ENCODE measurements around the gene INO80C. TPM values are rescaled to one million over a fixed set of nuclear protein-coding genes. Genes with fewer than 3 reads are reported as not detected.
A peak's percentile ranks its signal among the peaks of the same experiment; 100 is the strongest.

Gene INO80C
- polyA plus RNA-seq, 1 donor from 2014 or later = 28.2 TPM

DNA sequence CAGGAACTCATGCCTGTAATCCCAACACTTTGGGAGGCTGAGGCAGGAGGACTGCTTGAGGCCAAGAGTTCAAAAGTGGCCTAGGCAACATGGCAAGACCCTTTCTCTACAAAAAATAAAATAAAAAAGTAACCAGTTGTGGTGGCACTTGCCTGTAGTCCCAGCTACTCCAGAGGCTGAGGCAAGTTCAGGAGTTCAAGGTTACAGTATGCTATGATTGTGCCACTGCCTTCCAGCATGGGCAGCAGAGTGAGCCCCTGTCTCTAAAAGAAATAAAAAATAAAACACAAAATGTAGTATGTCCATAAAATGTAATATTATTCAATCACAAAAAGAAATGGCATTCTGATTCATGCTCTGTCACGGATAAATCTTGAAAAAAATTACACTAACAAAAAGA, 11.9 kb downstream of the INO80C start:
- Mint-ChIP-seq H3K9me3 (no peaks in the 10 kb centered on the region), H3K27ac (no peak overlapping the region), H3K27me3 (no peaks in the 10 kb centered on the region), H3K4me3 (peak overlapping the region in 1 of 4 donors; percentile 29), H3K36me3 (peaks cover 5% of the 10 kb centered on the region), H3K4me1 (peaks cover 2 to 4% (median 3%) of the 10 kb centered on the region in 3 donors)

DNA sequence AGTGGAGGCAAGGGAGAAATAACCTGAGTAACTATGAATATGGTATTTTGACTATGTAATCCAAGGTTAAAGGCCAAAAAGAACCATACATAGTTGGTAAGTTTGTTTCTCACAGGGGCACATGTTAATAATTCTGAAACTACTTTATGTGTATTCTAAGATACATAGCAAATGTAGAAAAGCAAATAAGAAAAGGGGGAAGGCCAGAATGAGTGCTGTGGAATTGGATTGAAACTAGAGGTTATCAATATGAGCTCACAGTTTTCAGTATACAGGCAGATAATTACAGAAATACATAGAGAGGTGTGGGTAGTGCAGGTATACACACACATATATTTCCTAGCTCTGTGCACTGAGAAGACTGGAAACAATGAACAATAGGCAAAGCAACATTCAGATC, 13.7 kb downstream of the INO80C start:
- Mint-ChIP-seq H3K9me3 (no peaks in the 10 kb centered on the region), H3K4me1 (peaks cover 4 to 12% (median 5%) of the 10 kb centered on the region in 3 donors), H3K4me3 (no peak overlapping the region), H3K27me3 (no peaks in the 10 kb centered on the region), H3K36me3 (no peaks in the 10 kb centered on the region), H3K27ac (no peak overlapping the region)

DNA sequence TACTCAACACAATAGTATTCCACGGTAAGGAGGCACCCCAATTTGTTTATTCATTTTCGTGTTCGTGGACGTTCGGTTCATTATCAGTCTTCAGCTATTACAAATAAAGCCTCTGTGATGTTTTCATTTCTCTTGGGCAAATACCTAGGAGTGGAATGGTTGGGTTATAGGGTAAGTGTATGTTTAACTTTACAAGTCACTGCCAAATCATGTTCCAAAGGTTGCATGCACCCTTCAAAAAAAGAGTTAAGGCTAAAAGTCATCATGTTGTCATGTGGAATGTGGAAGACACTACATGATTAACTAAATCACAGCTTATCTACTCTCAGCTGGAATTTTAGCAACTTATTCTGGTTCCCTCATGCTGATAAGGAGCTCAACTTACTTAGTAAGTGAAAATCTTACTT, 15.8 kb downstream of the INO80C start:
- no peaks in the 10 kb centered on the region for H3K27me3 Mint-ChIP-seq
- no peak overlapping the region for H3K27ac Mint-ChIP-seq
- H3K4me1 Mint-ChIP-seq = peaks cover 4 to 18% (median 7%) of the 10 kb centered on the region in 3 donors
- no peak overlapping the region for H3K4me3 Mint-ChIP-seq
- H3K9me3 Mint-ChIP-seq = no peaks in the 10 kb centered on the region
- H3K36me3 Mint-ChIP-seq = peaks cover 2% of the 10 kb centered on the region

DNA sequence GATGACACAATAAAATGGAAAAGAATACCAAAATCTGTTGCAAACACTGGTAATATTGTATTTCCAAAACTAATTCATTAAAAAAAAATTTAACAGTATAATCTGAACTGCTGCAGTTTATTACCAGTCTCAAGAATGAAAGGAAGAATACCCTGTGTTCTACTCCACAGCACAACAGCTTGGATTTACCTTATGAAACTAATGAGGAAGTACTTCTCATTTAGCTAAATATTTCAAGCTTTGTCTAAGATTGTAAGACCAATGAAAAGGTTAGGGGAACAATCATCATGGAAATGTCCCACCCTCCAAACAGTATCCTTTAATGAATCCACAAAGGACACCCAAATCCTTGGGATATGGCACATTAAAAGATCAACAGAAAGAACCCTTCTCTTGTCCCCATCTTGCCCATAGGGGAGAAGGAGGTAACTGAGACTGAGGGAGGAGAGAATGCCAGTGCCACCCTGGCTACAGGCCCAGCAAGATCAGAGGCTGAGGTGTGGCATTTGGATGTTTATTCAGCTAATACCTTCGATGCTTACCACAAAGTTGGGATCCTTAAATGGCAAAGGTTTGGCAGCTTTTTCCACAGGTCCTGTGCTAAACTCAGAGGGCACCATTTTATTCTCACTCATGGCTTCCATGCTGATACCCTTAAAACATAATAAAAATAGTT, 17.7 kb downstream of the INO80C start:
- H3K27me3 Mint-ChIP-seq = no peaks in the 10 kb centered on the region
- no peak overlapping the region for H3K27ac Mint-ChIP-seq

DNA sequence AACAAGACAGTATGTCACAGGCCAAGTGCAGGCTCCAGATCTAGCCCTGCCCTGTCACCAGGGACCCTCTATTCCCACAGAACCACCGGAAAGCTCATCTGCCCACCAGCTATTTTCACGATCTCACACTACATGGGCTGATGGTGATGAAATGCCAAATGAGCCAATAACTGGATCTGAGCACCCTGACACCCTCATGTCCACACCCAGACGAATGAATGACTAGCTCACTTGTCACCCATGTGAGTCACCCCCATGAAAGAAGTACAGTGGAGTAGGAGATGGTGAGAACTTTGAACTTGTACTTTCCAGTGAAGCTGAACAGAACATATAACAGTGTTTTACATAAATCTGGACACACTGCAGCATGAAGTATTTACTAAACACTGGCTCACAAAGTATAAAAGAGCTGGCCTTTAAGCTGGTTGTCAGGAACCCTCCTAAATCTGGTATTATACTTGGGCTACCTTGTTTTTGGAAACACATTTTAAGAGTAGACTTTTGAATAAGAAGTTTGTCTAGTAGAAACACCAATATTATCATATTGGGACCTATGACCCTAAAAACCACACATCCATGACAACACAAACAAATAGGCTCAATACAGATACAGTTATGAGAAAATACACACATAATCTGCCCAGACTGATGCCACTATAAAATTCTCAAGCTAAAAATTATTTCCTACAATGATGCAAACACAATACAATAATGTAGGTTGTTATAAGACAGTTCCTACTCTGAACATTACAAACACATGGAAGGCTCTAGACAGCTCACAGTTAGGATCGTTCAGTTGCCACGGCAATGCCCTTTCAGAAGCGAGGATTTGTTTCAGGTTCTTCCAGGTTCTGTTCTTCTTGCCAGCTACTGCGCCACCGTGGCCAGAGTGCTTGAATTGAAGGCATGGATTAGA, 19.0 kb downstream of the INO80C start:
- H3K36me3 Mint-ChIP-seq = peaks cover 7% of the 10 kb centered on the region
- peaks cover 4 to 15% (median 7%) of the 10 kb centered on the region in 3 donors for H3K4me1 Mint-ChIP-seq
- H3K4me3 Mint-ChIP-seq = no peak overlapping the region

More for the DNA sequence above, 17.7 kb downstream of the INO80C start:
- Mint-ChIP-seq H3K4me1 (peaks cover 4 to 15% (median 7%) of the 10 kb centered on the region in 3 donors), H3K36me3 (peaks cover 4% of the 10 kb centered on the region), H3K4me3 (no peak overlapping the region), H3K9me3 (no peaks in the 10 kb centered on the region)

DNA sequence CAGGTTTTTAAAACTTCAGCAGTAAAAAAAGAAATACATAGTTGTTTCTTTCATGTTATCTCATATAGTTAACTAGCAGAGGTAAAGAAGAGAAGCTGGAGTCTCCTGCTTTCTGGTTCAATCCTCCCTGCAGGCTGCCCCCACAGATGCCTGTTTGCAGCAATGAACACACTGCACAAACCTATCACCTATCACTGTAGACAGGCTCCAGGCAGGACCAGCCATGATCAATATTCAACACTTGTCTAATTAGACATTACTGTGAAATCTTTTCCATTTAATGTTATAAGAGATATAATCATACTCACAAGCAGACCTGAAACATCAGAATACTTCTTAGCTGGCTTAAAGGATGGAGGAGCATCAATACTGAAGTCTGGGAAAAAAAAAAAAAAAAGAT, 19.8 kb downstream of the INO80C start:
- Mint-ChIP-seq H3K4me1 (peaks cover 4 to 15% (median 7%) of the 10 kb centered on the region in 3 donors), H3K9me3 (no peaks in the 10 kb centered on the region), H3K27me3 (no peaks in the 10 kb centered on the region), H3K36me3 (peaks cover 7% of the 10 kb centered on the region), H3K4me3 (no peak overlapping the region), H3K27ac (no peak overlapping the region)

More for the DNA sequence above, 19.0 kb downstream of the INO80C start:
- H3K27me3 Mint-ChIP-seq = no peaks in the 10 kb centered on the region
- H3K9me3 Mint-ChIP-seq = no peaks in the 10 kb centered on the region
- peak overlapping the region in 1 of 3 donors; percentile 31 for H3K27ac Mint-ChIP-seq

DNA sequence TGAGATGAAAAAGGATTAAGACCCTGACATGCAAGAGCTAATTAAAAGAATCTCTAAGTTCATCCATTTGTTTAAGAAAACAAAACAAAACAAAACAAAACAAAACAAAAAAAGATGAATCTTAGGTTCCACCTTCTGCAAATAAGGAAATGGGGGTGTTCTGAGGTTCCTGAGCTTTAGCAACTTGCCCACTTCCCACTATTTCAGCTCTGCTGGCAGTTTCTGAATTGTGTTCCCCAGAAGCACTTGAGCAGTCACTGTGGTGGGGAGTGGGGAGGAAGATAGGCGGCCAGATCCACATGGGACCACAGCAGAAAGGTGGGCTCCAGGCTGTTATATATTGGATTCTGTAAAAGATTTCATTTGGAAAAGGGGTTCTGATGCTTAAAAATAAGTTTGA, 20.3 kb downstream of the INO80C start:
- H3K4me1 Mint-ChIP-seq = peaks cover 3 to 15% (median 7%) of the 10 kb centered on the region in 3 donors
- peaks cover 9% of the 10 kb centered on the region for H3K36me3 Mint-ChIP-seq
- H3K9me3 Mint-ChIP-seq = no peaks in the 10 kb centered on the region
- H3K27ac Mint-ChIP-seq = no peak overlapping the region
- H3K27me3 Mint-ChIP-seq = no peaks in the 10 kb centered on the region
- no peak overlapping the region for H3K4me3 Mint-ChIP-seq

DNA sequence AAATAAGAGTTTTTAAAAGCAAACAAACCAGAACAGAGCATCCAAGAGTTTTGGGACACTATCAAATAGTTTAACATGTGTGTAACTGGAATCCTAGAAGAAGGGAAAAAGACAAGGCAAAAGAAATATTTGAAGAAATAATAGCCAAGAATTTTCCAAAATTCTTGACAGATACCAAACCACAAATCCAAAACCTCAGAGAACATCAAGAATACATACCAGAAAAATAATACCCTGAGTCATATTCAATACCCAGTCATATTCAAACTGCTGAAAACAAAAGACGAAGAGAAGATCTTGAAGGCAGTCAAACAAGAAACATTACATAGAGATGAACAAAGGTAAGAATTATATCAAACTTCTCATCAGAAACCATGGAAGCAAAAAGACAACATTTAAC, 22.9 kb downstream of the INO80C start:
- Mint-ChIP-seq H3K27me3 (no peaks in the 10 kb centered on the region), H3K36me3 (peaks cover 11% of the 10 kb centered on the region), H3K27ac (peak overlapping the region in 1 of 3 donors; percentile 32), H3K4me3 (no peak overlapping the region), H3K9me3 (no peaks in the 10 kb centered on the region), H3K4me1 (peaks cover under 1 to 11% (median 4%) of the 10 kb centered on the region in 3 donors)

DNA sequence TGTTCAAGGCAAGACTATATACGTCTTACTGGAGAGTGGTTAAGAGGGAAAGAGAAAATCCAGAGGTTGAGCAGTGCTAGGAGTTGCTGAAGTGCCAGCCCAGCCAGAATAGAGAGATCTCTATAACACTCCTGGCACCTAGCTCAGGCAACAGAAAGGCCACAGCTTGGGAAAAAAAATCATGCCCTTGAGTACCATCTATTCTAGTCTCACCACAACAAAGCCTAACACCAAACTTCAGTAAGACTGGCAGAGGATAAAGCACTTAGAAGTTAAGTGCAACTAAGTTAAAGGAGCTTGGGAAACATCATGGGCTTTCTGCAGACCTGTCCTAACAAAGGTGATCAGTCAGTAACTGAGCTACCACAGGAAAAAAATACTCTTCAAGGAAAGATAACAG, 24.2 kb downstream of the INO80C start:
- Mint-ChIP-seq H3K4me3 (no peak overlapping the region), H3K36me3 (peaks cover 11% of the 10 kb centered on the region), H3K27me3 (no peaks in the 10 kb centered on the region), H3K27ac (peak overlapping the region in 1 of 3 donors; percentile 64), H3K9me3 (no peaks in the 10 kb centered on the region), H3K4me1 (peaks cover 0 to 2% (median 2%) of the 10 kb centered on the region in 3 donors)

DNA sequence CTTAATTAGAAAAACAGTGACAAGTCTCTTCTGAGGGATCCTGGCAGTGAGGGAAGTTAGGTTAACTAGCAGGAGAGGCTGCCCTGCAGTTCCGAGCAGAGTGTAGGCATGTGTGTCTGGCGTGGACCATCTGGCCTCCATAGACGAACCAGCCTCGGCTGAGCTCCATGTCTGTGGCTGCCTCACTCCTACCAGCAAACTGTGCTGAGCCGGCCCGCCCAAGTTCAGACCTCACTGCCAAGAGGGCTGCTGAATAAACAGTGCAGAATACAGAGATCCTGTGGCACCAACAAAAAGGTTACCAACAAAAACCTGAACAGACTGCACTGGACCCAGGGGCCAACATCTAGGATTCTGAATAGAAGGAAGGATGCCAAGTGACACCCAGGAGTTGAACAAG, 27.3 kb downstream of the INO80C start:
- no peaks in the 10 kb centered on the region for H3K9me3 Mint-ChIP-seq
- H3K4me3 Mint-ChIP-seq = no peak overlapping the region
- no peaks in the 10 kb centered on the region for H3K27me3 Mint-ChIP-seq
- H3K27ac Mint-ChIP-seq = no peak overlapping the region
- H3K4me1 Mint-ChIP-seq = peaks cover 7 to 12% (median 10%) of the 10 kb centered on the region in 3 donors
- H3K36me3 Mint-ChIP-seq = peaks cover 9% of the 10 kb centered on the region

DNA sequence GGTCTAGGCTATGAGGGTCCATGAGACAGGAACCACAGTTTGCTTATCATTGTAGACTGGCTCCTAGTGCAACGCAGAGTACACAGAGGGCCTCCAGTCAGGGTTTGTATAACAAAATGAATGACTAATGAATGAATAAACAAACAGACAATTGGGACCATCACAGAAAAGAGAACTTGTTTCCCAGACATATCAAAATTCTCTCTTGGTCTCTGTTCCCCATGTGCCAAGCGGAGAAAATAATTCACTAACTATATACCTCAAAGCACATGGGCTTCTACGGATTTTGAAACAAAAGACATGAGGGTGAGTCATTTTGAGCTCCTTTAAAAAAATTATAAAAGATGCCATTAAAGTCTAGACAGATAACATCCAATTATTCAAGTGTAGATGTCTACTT, 28.0 kb downstream of the INO80C start:
- H3K27me3 Mint-ChIP-seq = no peaks in the 10 kb centered on the region
- peaks cover 9% of the 10 kb centered on the region for H3K36me3 Mint-ChIP-seq
- H3K4me3 Mint-ChIP-seq = no peak overlapping the region
- H3K4me1 Mint-ChIP-seq = peaks cover 10 to 12% (median 11%) of the 10 kb centered on the region in 3 donors
- H3K27ac Mint-ChIP-seq = no peak overlapping the region
- no peaks in the 10 kb centered on the region for H3K9me3 Mint-ChIP-seq

DNA sequence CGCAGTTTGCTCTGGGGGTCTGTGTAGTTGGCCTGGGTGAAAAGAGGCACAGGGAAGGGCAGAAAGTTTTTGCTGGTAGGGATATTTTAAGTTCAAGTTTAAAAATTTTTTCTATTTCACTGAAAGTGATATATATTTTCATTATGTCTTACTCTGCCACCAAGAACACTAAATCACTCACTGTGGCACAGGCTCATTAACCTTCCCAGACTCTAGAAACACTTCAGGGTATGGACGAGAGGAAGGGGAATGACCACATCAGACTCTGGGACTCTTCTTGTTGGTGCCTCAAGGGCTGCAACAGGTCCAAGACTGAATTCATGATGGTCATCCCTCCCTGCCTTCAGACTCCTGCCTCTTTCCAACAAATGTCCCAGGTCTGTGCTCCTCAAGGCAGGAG, 29.0 kb downstream of the INO80C start:
- Mint-ChIP-seq H3K9me3 (no peaks in the 10 kb centered on the region), H3K27me3 (no peaks in the 10 kb centered on the region), H3K4me1 (peaks cover 10 to 16% (median 12%) of the 10 kb centered on the region in 3 donors), H3K4me3 (no peak overlapping the region), H3K27ac (no peak overlapping the region), H3K36me3 (peaks cover 6% of the 10 kb centered on the region)

DNA sequence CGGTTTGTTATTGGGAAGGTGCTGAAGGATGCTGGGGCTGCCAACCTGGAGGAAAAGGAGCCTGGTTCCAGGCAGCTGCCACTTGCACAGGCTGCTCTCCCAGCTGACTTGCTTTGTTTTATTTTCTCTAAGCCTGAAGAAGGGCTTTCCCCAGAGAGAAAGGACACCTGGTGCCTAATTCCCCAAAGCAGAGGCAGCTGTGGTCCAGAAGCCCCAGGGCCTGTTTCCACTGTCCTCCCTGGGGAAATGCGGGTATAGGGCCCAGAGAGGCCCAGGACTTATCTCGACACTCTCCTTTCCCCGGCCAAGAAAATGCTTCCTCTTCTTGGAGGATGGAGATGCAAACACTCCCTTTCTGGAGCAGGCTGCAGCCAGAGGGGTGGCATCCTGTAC, 30.1 kb downstream of the INO80C start:
- peaks cover 5% of the 10 kb centered on the region for H3K36me3 Mint-ChIP-seq
- peak overlapping the region in 1 of 4 donors; percentile 85 for H3K4me3 Mint-ChIP-seq

DNA sequence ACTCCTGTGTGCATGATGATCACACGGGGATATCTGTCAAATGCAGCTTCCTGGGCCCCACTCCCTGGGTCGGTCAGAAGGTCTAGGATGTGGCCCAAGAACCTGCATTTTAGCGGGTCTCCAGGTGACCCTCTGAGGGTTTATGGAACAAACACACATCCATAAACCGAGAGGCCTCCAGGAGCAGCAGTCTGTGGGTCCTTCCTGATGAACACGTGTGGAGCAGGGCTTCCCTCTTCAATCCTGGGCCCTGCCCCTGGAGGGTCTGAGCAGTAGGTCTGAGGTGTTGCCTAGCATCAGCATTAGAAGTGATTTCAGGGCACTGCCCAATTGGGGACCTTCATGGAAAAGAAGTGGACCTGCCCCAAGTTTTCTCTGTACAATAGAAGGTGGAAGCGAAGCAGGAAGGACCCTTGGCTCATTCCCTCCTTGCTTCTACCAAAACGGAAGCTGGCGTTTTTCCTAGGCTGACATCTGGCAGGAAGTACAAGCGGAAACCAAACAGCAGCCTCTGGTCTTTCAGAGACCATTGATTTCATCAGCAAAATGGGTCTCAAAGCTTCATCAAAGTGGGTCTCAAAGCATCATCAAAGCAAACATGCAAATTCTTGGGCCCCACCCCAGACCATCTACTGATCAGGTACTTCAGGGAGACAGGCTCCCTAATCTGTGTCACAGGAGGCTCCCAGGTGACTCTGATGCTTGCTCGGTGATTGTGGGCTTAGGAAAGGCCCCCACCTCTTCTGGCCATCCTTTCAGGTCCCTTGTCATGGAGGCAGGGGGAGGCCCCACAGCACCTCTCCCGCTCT, 30.7 kb downstream of the INO80C start:
- peak overlapping the region in 1 of 3 donors; percentile 36 for H3K27ac Mint-ChIP-seq
- H3K4me1 Mint-ChIP-seq = peaks cover 10 to 16% (median 12%) of the 10 kb centered on the region in 3 donors
- peak overlapping the region in 2 of 4 donors; percentile 67 to 74 for H3K4me3 Mint-ChIP-seq
- no peaks in the 10 kb centered on the region for H3K27me3 Mint-ChIP-seq
- H3K36me3 Mint-ChIP-seq = peaks cover 2% of the 10 kb centered on the region
- no peaks in the 10 kb centered on the region for H3K9me3 Mint-ChIP-seq

More for the DNA sequence above, 30.1 kb downstream of the INO80C start:
- Mint-ChIP-seq H3K27ac (peak overlapping the region in 2 of 3 donors; percentile 0 to 36), H3K4me1 (peaks cover 10 to 16% (median 12%) of the 10 kb centered on the region in 3 donors), H3K27me3 (no peaks in the 10 kb centered on the region), H3K9me3 (no peaks in the 10 kb centered on the region)
